Jurkat, Clone E6-1 (cell line): ENCODE measurements around the gene CLEC17A.
"Not testable (repeated sequence)": the region's sequence is repeated elsewhere in the genome, so short reads cannot be mapped to it uniquely, and the experiment has no call there.

Experiments used
- DNase-seq: peaks from one replicate; pipeline ENCODE4 v3.0.0-alpha.2; 2011; ENCODE audit warnings: low read depth, low spot score
- H3K4me3 ChIP-seq: 2 replicates; pipeline ENCODE4 v1.5.1; 2011; ENCODE audit warnings: mild to moderate bottlenecking, low read length, control low read depth, moderate library complexity

CLEC17A gene

DNA sequence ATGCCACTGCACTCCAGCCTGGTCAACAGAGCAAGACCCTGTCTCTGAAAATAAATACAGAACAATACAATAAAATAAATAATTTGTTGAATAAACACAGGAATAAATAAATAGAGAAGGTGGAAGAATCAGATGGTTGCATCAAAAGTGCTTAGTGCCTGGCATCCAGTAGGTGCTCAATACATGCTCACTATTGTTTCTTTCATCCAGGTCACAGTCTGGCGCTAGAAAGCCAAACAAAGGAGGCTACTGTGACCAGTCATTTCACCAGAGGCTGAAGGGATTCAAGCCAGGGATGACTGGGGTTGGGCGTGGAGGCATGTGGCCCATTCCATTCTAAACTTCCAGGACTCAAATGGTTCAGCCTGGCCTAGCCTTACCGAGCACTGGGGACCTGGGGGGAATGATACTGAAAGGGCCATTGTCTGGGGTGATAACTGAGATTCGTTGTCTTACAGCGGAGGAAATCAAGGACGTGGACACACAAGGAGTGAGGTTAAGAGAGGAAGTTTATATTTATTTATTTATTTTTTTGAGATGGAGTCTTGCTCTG, 7.4 kb upstream of the CLEC17A start:
- H3K4me3 ChIP-seq, result no peak overlapping the region
- DNase-seq, result no peak

DNA sequence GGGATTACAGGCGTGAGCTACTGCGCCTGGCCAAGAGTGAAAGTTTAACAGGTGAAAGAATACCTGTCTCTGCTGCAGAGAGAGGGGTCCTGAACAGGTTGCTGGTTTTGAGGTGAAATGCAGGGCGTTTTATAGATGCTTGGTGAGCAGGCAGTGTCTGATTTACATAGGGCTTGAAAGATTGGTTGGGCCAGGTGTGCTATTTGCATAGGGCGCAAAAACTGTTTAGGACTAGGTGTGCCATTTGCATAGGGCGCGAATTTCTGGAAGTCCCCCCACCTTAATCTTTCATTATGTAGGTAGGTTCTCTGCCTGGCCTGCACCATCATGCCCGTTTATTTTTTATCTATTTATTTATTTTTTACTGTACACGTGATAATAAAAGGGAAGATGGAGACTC, 6.5 kb upstream of the CLEC17A start:
- H3K4me3 ChIP-seq, result no peak overlapping the region
- DNase-seq, result no peak

DNA sequence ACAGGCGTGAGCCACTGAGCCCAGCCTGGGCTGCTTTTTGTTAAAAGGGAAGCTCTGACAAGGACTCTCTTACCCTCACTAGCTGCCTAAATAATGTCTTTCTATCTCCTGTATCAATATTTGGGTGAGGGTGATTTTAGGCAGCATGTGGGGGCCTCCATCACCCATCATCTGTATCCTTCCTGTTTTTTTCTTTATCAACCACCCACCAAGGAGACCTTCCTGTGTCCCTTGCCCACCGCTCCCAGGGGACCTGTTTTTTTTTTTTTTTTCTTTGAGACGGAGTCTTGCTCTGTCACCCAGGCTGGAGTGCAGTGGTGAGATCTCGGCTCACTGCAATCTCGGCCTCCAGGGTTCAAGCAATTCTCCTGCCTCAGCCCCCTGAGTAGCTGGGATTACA, 5.6 kb upstream of the CLEC17A start:
- no peak for DNase-seq

DNA sequence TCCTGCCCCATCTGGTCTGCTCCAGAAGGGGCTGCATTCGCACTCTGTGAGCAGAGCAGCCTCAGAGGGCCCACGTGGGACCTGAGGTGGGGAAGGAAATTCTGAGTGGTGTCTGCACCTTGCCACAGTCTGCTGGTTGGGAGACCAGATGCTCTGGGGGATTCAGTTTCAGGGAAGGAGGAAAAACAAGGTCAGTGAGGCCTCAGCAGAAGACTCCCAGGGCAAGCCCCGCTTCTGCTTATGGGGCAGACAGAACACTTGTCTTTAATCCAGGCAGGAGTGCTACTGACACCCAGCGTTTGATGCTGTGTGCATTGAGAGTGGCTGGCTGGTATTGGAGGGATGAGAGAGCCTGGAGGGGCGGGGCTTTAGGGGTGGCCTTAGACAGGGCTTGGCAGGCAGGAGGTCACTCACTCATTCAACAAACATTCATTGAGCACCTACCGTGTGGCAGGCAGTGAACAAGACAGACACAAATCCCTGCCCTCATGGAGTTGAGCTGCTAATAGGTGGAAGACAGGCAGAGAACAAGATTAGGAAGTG, 4.9 kb upstream of the CLEC17A start:
- no peak overlapping the region for H3K4me3 ChIP-seq
- no peak for DNase-seq

More for the DNA sequence above, 5.6 kb upstream of the CLEC17A start:
- H3K4me3 ChIP-seq, result no peak overlapping the region

DNA sequence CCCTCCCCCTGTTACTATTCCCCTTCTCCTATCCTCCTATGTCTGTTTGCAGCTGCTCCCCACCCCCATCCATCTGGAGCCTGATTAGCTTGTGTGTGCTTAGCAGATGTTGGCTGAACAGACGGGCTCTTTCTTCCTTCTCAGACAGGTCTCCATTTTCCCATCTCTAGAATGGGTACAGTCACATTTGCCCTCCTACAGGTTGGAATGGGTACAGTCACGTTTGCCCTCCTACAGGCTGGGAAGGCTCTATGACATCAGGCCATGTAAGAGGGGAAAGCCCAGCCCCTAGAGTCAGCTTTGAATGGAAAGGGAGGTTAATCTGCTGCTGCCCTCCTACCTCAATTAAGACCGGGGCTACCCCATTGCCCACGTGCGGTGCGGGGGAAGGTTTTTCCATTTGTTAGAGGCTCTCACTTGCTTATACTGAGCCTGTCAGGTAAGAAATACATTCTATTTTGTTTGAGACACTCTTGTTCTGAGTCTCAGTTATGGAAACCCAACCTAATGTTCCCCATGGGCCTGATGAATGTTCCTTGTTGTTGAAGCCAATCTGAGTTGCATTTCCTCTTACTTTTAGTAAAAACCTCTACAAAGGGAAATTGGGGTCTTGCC, 2.2 kb upstream of the CLEC17A start:
- H3K4me3 ChIP-seq, result no peak overlapping the region
- peak; percentile 34 for DNase-seq

DNA sequence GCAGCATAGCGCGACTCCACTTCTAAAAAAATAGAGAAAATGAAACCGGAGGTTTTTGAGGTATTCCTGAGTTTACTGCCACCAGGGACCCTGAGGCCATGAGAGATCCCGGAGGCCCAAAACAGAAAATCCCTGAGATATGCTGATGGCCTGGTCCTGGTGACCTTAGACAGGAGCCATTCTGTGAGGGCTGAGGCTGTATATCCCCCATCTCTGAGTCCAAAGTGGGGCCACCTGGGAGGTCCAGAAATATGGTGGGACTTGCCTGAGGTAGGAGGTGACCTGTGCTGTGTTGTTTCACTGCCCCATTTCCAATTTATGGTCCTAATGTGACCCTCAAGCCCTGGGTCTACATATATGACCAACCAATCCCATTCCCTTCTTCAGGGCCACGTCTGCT, 1.5 kb downstream of the CLEC17A start:
- DNase-seq, H3K4me3 ChIP-seq: not testable (repeated sequence)

DNA sequence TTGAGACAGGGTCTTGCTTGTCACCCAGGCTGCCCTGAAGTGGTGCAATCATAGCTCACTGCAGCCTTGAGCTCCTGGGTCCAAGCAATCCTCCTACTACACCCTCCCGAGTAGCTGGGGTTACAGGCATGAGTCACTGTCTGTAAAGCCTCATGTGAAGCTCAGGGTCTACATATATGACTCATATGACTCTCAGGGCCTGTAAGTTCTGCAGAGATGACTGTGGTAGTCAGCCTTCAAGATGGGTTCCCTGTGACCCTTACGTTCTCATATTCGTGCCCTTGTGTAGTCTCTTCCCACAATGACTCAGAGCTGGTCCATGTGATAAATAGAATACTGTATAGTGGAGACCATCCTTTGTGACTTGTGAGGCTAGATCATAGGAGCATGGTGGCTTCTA, 2.3 kb downstream of the CLEC17A start:
- not testable (repeated sequence) for H3K4me3 ChIP-seq, DNase-seq

DNA sequence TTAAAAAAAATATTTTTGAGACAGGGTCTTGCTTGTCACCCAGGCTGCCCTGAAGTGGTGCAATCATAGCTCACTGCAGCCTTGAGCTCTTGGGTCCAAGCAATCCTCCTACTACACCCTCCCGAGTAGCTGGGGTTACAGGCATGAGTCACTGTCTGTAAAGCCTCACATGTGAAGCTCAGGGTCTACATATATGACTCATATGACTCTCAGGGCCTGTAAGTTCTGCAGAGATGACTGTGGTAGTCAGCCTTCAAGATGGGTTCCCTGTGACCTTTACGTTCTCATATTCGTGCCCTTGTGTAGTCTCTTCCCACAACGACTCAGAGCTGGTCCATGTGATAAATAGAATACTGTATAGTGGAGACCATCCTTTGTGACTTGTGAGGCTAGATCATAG, 6.5 kb downstream of the CLEC17A start:
- H3K4me3 ChIP-seq, DNase-seq: not testable (repeated sequence)

DNA sequence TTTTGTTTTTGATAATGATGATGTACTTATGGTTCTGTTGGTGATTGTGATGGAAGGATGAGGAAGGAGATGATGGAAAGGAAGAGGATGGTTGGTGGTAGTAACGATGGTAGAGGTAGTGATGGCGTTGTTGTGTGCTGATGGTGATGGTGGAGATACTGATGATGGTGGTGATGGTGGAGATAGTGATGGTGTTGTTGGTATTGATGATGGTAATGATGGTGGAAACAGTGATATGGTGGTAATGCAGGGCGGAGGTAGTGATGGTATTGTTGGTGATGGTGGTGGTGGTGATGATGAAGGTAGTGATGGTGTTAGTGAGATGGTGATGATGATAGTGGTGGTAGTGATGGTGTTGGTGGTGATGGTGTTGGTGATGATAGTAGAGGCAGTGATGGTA, 12.7 kb downstream of the CLEC17A start:
- DNase-seq, result no peak
- no peak overlapping the region for H3K4me3 ChIP-seq

DNA sequence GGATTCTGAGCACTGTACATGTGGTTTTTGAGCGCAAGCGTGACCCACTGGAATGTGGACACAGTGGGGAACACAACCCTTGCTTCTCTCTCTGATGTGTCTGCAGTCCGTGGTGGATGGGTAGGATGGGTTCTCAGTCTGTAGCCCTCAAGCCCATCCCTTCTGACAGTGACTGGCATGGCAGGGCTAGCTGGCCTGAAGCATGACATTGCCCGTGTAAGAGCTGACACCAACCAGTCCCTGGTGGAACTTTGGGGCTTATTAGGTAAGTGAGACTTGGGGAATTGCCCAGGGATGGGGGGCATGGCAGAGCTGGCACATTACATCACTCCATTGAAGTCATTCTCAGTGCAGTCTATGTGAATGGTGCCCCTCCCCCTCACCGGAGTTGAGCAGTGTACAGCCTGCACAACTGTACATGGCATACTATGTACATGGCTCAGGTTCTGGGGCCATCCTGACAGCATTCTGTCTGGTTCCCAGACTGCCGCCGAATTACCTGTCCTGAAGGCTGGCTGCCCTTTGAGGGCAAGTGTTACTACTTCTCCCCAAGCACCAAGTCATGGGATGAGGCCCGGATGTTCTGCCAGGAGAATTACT, 16.8 kb downstream of the CLEC17A start:
- H3K4me3 ChIP-seq, result no peak overlapping the region
- DNase-seq, result no peak

DNA sequence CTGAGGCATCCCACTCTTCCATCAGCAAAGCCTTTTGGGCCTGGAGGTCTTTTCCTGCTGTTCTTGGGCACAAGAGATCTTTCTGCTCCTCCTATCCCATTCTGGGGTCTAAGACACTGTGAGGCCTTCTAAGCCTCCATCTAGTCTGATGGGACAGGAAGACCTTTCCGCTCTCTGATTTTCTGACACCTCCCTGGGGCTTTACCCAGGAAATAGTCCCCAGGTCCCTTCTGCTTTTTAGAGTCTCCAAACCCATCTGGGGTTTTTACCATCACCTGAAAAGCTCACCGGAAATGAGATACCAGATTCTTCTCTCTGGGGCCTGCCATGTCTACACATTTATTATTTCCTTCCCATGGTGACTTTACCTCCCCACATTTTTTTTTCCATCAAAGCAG, 21.1 kb downstream of the CLEC17A start:
- H3K4me3 ChIP-seq, result no peak overlapping the region
- peak; percentile 62 for DNase-seq

DNA sequence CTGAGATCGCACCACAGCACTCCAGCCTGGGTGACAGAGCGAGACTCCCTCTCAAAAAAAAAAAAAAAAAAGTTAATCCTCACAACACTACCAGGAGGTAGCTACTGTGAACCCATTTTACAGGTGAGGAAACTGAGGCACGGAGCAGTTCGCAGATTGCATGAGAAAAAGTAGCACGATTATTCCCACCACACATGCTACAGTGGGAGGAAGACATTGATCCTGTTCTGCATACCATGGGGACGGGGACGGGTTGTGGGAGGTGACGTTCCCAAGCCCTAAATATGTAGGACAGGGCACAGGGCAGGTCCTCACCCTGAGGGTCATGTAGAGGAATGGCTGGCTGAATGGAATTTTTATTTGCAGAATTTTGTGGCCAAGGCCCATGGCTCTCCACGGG, 23.7 kb downstream of the CLEC17A start:
- no peak overlapping the region for H3K4me3 ChIP-seq
- DNase-seq, result no peak

DNA sequence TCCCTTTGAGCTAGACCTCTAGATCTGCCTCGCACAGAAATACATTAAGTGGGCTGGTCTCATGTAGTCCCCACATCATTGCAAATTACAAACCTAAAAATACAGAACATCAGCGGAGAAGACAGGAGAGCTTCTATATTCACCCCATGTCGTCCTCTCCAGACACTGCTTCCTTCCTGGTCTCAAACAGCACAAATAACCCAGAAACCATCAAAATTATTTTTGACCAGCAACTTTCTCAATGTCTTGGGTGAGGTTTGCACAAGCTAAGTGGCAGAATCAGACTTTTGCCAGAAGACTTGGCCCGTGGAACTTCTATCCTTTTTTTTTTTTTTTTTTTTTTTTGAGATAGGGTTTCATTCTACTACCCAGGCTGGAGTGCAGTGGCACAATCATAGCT, 28.2 kb downstream of the CLEC17A start:
- H3K4me3 ChIP-seq, result no peak overlapping the region
- no peak for DNase-seq

DNA sequence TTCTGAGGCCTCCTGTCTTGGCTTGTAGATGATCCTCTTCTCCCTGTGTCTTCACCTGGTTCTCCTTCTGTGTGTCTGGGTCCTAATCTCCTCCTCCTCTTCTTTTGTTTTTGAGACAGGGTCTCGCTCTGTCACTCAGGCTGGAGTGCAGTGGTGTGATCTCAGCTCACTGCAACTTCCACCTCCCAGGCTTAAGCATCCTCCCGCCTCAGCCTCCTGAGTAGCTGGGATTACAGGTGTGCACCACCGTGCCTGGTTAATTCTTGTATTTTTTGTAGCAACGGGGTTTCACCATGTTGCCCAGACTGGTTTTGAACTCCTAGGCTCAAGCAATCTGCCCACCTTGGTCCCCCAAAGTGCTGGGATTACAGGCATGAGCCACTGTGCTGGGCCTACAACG, 29.4 kb downstream of the CLEC17A start:
- not testable (repeated sequence) for DNase-seq, H3K4me3 ChIP-seq

DNA sequence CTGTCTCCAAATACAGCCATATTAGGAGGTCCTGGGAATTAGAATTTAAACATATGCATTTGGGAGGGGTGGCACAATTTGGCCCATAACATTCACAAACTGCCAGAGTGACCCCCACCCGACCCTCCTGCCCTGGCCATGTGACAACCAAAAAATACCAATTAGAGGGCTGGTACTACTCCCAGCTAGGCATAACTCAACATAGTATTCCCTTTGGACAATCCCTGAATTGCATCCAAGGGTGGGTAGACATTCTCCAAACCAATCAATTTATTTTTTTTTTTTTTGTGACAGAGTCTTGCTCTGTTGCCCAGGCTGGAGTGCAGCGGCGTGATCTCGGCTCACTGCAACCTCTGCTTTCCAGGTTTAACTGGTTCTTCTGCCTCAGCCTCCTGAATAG, 29.8 kb downstream of the CLEC17A start:
- DNase-seq, result no peak
- H3K4me3 ChIP-seq, result no peak overlapping the region

DNA sequence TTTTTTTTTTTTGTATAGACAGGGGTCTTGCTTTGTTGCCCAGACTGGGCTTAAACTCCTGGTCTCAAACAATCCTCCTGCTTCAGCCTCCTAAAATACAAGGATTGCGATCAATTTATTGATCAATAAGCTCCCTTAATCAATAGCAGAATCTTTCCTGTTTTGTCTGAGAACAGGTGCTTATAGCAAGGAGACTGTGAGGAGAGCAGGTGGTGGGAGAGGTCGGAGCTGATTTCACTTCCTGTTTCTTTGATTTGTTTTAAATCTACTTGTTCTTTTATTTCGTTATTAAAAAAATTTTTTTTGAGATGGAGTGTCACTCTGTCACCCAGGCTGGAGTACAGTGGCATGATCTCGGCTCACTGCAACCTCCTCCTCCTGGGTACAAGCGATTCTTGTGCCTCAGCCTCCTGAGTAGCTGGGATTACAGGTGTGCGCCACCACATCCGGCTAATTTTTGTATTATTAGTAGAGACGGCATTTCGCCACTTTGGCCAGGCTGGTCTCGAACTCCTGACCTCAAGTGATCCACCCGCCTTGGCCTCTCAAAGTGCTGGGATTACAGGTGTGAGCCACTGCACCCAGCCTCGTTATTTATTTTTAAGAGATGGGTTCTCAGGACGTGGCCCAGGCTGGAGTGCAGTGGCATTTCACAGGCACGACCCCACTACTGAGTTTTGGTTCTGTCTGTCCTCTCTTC, 30.7 kb downstream of the CLEC17A start:
- H3K4me3 ChIP-seq, DNase-seq: not testable (repeated sequence)

DNA sequence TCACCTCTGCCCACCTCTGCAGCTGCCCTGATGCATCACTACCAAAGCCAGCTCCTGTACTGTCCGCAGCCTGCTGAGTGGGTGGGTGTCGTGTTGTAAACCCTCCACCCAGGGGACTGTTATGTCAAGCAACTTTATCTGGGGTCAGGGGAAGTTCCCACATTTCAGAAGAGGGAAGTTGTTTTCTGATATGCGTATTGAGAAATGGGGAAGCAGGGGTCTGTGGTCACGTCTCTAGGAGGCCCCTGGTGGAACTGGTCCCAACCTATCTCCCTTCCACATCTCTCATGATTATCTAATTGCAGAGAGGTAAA, 31.2 kb downstream of the CLEC17A start:
- no peak for DNase-seq
- no peak overlapping the region for H3K4me3 ChIP-seq

DNA sequence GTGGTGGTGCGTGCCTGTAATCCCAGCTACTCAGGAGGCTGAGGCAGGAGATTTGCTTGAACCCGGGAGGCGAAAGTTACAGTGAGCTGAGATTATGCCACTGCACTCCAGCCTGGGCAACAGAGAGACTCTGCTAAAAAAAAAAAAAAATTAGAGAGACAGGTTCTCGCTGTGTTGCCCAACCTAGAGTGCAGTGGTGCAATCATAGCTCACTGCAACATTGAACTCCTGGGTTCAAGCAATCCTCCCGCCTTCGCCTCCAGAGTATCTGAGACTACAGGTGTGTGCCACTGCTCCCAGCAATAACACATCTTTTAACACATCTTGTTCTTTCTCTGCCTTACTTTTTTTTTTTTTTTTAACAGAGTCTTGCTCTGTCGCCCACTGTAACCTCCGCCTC, 32.7 kb downstream of the CLEC17A start:
- no peak for DNase-seq
- H3K4me3 ChIP-seq, result no peak overlapping the region

DNA sequence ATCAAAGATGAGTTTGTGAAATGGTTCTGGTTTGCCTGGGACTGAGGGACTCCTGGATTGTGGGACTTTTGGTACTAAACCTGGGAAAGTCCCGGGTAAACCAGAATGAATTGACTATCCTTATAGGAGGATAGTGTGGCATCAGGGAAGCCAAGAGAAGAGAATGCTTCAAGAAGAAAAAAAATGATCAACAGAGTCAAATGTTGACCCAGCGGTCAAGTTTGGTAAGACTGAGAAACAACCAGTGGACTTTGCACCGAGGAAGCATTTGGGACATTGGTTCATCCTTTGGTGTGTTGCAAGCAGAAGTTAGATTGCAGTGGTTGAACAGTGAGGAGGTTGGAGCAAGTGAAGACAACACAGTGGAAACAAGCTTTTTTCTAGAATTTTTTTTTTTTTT, 33.5 kb downstream of the CLEC17A start:
- DNase-seq, result no peak
- no peak overlapping the region for H3K4me3 ChIP-seq

DNA sequence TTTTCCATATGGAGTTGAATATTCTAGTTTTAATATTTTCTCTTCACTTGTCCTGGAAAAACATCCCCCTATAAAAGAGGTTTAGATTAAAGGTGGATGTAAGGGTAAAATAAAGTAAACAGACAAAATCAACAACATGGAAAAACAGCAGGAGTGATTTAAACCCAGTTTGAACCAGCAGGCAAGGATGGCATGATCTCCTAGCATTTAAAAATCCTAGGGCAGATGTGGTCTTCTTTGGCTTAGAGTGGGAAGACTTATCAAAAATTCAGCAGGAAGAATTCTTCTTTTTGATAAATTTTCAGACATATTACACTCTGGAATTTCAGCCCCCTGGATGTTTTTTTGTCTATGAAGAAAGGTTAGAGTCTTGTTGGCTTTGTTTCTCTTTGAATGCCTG, 36.5 kb downstream of the CLEC17A start:
- no peak for DNase-seq
- no peak overlapping the region for H3K4me3 ChIP-seq
